ENCODE data around the gene TMEM109. TPM values are rescaled to one million over a fixed set of nuclear protein-coding genes. Genes with fewer than 3 reads are reported as not detected.

Gene TMEM109
- total and polyA plus RNA-seq, 2 experiments from 2014 or later: 17.4 to 17.7 TPM

- peaks cover 6% of the 10 kb centered on the region; the same call in 1 of the 2 replicates for H3K79me2 ChIP-seq (replicated peaks; ENCODE audit: insufficient read depth)
- no peak for TF ChIP-seq NANOG (IDR thresholded peaks at IDR 0.05; ENCODE audit: borderline replicate concordance)
- no peak for TF ChIP-seq JUNB (IDR thresholded peaks at IDR 0.05; ENCODE audit: unreplicated experiment)
- no peak for TF ChIP-seq EZH2 (IDR thresholded peaks at IDR 0.05; ENCODE audit: low read depth, unreplicated experiment)
- TF ChIP-seq ZNF114 (CRISPR knock-in tag; IDR thresholded peaks at IDR 0.05): no peak
- TF ChIP-seq CTCF (conservative IDR thresholded peaks at IDR 0.05; ENCODE audit: low read depth in 2 of 2): no peak
- no peak for TF ChIP-seq ZNF331 (CRISPR knock-in tag; IDR thresholded peaks at IDR 0.05; ENCODE audit: low read depth)
- TF ChIP-seq REST (IDR thresholded peaks at IDR 0.05; ENCODE audit: unreplicated experiment): no peak
- TF ChIP-seq ETS1 (IDR thresholded peaks at IDR 0.05): no peak
- TF ChIP-seq POLR2AphosphoS5 (IDR thresholded peaks at IDR 0.05; ENCODE audit: low read depth): no peak
- no peak for TF ChIP-seq ZNF462 (CRISPR knock-in tag; IDR thresholded peaks at IDR 0.05)
- TF ChIP-seq CREB1 (CRISPR knock-in tag; IDR thresholded peaks at IDR 0.05; ENCODE audit: low read depth): no peak
- no peak for TF ChIP-seq STAT1 (IDR thresholded peaks at IDR 0.05; ENCODE audit: unreplicated experiment)
- TF ChIP-seq EZH2phosphoT487 (IDR thresholded peaks at IDR 0.05; ENCODE audit: unreplicated experiment): no peak
- peaks cover 19% of the 10 kb centered on the region for H3K4me1 ChIP-seq (ENCODE audit: insufficient read depth)
- ATAC-seq (no peak), DNase-seq (ENCODE audit: low spot score) (no peak)
- Mint-ChIP-seq H3K9me3 (no peaks in the 10 kb centered on the region), H3K36me3 (ENCODE audit: low read depth) (peaks cover 3% of the 10 kb centered on the region; the same call in 1 of the 3 replicates), H3K27me3 (ENCODE audit: insufficient read depth, low read depth, poor library complexity) (peaks cover 25% of the 10 kb centered on the region), H3K4me1 (peaks cover 35% of the 10 kb centered on the region), H3K4me3 (no peak overlapping the region), H3K27ac (no peak overlapping the region)
- H3K27ac ChIP-seq (ENCODE audit: low read depth): no peak overlapping the region
- no peak overlapping the region for H2AFZ ChIP-seq
- peaks cover 18% of the 10 kb centered on the region for H3K27me3 ChIP-seq (ENCODE audit: insufficient read depth)
- no peak overlapping the region for H3K4me2 ChIP-seq
- no peak overlapping the region for H3K4me3 ChIP-seq
- H3K36me3 ChIP-seq (ENCODE audit: insufficient read depth): no peaks in the 10 kb centered on the region
- H3F3A ChIP-seq (replicated peaks; ENCODE audit: low read depth): peaks cover 8% of the 10 kb centered on the region
- no peaks in the 10 kb centered on the region for H3K9me2 ChIP-seq (ENCODE audit: insufficient read depth)
- 0 out of 2 replicates have a peak, but pooled peaks cover 3% of the 10 kb centered on the region for H4K20me1 ChIP-seq (replicated peaks; ENCODE audit: insufficient read depth)
Observed at GRCh38 chr11:60946601-60947264, 32.8 kb downstream of the TMEM109 start.

Measured in GM23338 (cell line).